A673 (cell line): ENCODE measurements around the gene IGF1. TPM values are rescaled to one million over a fixed set of nuclear protein-coding genes. Genes with fewer than 3 reads are reported as not detected.

Experiments
- BruUV-seq: library from RNA; stranded (reverse); fragments of 400-500 nt; replicated peaks from 2 replicates; lab custom pipeline; 2021; lab: Mats Ljungman, UMichigan
- CTCF ChIA-PET: fragments of 300-600 bp; sonication (Branson Sonifier 250); formaldehyde crosslinking; loops from one replicate; lab custom pipeline; 2022; ENCODE audit warnings: antibody characterized with exemption; lab: Charles Lee
- POLR2A ChIA-PET: fragments of 300-600 bp; sonication (Branson Sonifier 250); formaldehyde crosslinking; loops from one replicate; lab custom pipeline; 2022; ENCODE audit warnings: antibody characterized with exemption; ENCODE audit not compliant: low non-redundant PET; lab: Charles Lee
- DNase-seq: peaks from one replicate; pipeline ENCODE4 v3.0.0-alpha.2; 2015; ENCODE audit warnings: low spot score
- H3K27ac ChIP-seq: fragments of 200-600 bp; sonication (generic); 2 replicates; pipeline ENCODE4 v1.5.1; 2016; ENCODE audit warnings: mixed run types, low read depth, mild to moderate bottlenecking, mixed read lengths, antibody characterized with exemption, low read length; ENCODE audit not compliant: poor library complexity, severe bottlenecking
- H3K27me3 ChIP-seq: fragments of 200-600 bp; sonication (generic); replicated peaks from 2 replicates; pipeline ENCODE4 v1.6.1; 2017; ENCODE audit warnings: mixed run types, low read depth, mild to moderate bottlenecking, mixed read lengths, antibody characterized with exemption, low read length; ENCODE audit not compliant: insufficient read depth, poor library complexity
- H3K36me3 ChIP-seq: fragments of 200-600 bp; sonication (generic); 2 replicates; pipeline ENCODE4 v1.6.1; 2016; ENCODE audit warnings: mixed run types, mild to moderate bottlenecking, mixed read lengths, antibody characterized with exemption, low read length; ENCODE audit not compliant: insufficient read depth, poor library complexity, severe bottlenecking
- H3K4me1 ChIP-seq: fragments of 200-600 bp; sonication (generic); 2 replicates; pipeline ENCODE4 v1.6.1; 2017; ENCODE audit warnings: mixed run types, mild to moderate bottlenecking, mixed read lengths, antibody characterized with exemption, low read length; ENCODE audit not compliant: insufficient read depth, poor library complexity, severe bottlenecking
- H3K4me3 ChIP-seq: fragments of 200-600 bp; sonication (generic); 2 replicates; pipeline ENCODE4 v1.5.1; 2016; ENCODE audit warnings: low read depth, mixed run types, mild to moderate bottlenecking, mixed read lengths, low read length; ENCODE audit not compliant: poor library complexity, severe bottlenecking
- H3K9me3 ChIP-seq: fragments of 200-600 bp; sonication (generic); 2 replicates; pipeline ENCODE4 v1.6.1; 2016; ENCODE audit warnings: mixed run types, low read depth, mild to moderate bottlenecking, mixed read lengths, antibody characterized with exemption, low read length; ENCODE audit not compliant: poor library complexity, severe bottlenecking
- EZH2 ChIP-seq: fragments of 200-600 bp; sonication (generic); IDR thresholded peaks from 2 replicates; pipeline ENCODE4 v1.6.1; 2017; ENCODE audit warnings: borderline replicate concordance, low read depth, mild to moderate bottlenecking, mixed read lengths, antibody characterized with exemption, low read length; ENCODE audit not compliant: poor library complexity, severe bottlenecking
- intact Hi-C: fragments of 100-400 bp; cut with micrococcal nuclease; formaldehyde crosslinking; loops from one replicate; pipeline ENCODE4 v1.10.0; 2022; ENCODE audit not compliant: unreplicated experiment
- total RNA-seq: library from RNA; stranded (reverse); gene quantifications from 2 replicates; pipeline ENCODE4 v1.2.3, GENCODE V29; 2021
- TF ChIP-seq, protein P1 (sequence below): fragments of 300-800, 200-600 bp; sonication (generic); conservative IDR thresholded peaks from 2 replicates; pipeline ENCODE4 v1.5.1; 2017; ENCODE audit warnings: low read depth, mild to moderate bottlenecking, antibody characterized with exemption, low read length, moderate library complexity, mixed read lengths

Gene IGF1
- total RNA-seq, 1 experiment from 2014 or later, result 16.4 TPM

DNA sequence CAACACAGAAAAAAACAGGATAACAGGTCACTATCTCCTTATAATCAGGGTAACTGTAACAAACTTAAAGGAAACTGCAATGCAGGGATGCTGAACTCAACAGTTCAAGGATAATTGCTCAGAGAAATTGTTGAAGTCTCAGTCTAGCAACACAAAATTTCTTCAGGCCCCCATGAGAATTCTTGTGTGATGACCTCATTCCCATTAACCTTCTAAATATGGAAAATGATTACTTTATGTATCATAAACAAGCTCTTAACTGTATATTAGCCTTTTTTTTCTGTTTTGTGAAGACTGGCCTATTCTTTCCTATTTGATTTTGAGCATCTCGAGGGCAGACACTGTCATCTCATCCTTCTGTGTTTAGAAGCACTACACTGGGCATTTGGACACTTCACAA lies 47.1 kb downstream of the IGF1 start:
- H3K36me3 ChIP-seq, result no peaks in the 10 kb centered on the region
- H3K9me3 ChIP-seq, result no peaks in the 10 kb centered on the region
- H3K27me3 ChIP-seq, result no peaks in the 10 kb centered on the region
- no peak for TF ChIP-seq EZH2
- TF ChIP-seq, protein P1, sequence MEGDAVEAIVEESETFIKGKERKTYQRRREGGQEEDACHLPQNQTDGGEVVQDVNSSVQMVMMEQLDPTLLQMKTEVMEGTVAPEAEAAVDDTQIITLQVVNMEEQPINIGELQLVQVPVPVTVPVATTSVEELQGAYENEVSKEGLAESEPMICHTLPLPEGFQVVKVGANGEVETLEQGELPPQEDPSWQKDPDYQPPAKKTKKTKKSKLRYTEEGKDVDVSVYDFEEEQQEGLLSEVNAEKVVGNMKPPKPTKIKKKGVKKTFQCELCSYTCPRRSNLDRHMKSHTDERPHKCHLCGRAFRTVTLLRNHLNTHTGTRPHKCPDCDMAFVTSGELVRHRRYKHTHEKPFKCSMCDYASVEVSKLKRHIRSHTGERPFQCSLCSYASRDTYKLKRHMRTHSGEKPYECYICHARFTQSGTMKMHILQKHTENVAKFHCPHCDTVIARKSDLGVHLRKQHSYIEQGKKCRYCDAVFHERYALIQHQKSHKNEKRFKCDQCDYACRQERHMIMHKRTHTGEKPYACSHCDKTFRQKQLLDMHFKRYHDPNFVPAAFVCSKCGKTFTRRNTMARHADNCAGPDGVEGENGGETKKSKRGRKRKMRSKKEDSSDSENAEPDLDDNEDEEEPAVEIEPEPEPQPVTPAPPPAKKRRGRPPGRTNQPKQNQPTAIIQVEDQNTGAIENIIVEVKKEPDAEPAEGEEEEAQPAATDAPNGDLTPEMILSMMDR, result no peak
- no peak overlapping the region for H3K4me3 ChIP-seq
- no peak for DNase-seq
- ChIA-PET CTCF (no interaction called here), POLR2A (no interaction called here)
- H3K4me1 ChIP-seq, result no peaks in the 10 kb centered on the region
- intact Hi-C loops, result no loop called here
- no peak overlapping the region for H3K27ac ChIP-seq
- BruUV-seq, result no TSS peak

DNA sequence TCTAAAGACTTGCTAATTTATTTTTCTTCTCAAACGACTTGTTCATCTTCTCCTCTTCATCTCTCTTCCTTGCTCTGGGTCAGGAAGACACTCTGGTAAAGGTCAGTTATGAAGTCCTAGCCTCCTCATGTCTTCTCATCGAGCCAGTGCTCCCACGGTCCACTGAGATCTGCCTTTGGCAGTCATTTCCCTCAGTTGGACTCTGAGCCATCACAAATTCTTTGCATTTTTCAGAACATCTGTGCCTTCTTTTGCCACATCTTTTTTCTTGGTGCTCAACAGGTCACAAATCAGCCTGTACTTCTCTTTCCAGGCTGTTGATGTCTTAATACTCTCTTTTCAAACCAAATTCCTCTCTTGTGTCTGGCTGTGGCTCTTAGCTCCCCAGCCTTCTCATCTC lies 49.7 kb downstream of the IGF1 start:
- intact Hi-C loops, result no loop called here
- Histone ChIP-seq H3K4me3 (no peak overlapping the region), H3K27me3 (no peaks in the 10 kb centered on the region), H3K36me3 (no peaks in the 10 kb centered on the region), H3K9me3 (no peaks in the 10 kb centered on the region), H3K4me1 (peaks cover 7% of the 10 kb centered on the region), H3K27ac (no peak overlapping the region)
- CTCF ChIA-PET, result no interaction called here
- no peak for TF ChIP-seq EZH2
- TF ChIP-seq, protein P1, result no peak
- BruUV-seq, result no TSS peak
- DNase-seq, result no peak
- POLR2A ChIA-PET, result no interaction called here

DNA sequence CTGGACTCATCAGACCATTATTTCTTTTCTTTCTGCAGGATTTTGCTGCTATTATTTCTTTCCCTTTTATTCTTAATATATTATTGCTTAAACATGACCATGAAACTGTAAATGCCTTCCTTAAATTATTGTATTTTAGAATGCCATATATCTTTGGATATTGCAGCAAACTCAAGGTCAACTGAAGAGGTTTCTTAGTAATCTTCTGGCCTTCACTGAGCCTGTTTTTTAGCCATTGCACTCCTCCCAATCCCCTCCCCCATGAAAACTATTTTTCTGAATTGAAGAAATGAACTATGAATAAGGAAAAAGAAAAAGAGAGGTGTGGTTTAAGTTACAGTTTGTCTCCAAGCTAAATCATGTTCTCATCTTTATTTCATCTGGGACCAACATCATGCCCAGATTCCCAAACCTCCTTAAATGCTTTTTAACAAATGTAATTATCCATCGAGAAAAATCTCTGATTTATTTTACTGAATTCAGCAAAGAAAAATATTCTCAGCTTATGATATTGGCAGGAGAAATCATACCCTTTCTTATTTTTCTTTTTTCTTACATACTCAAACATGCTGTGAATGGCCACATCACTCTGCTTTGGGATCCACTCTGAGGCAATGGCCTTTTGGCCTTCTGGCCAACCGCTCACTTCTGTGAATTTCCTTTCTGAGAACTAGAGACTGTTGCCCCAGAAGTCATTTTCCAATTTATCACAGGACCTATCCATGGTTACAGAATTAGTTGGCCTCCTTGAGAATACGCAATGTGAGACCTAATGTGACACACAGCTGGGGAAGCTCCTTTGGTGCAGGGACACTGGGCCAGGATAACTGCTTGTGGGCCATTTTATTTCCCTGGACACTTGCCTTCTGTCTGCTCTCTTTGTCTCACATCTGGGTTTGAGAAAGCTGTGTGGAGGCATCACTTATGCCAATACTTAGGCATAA lies 50.9 kb downstream of the IGF1 start:
- Histone ChIP-seq H3K9me3 (no peaks in the 10 kb centered on the region), H3K4me1 (peaks cover 7% of the 10 kb centered on the region), H3K36me3 (no peaks in the 10 kb centered on the region), H3K27me3 (no peaks in the 10 kb centered on the region), H3K4me3 (no peak overlapping the region), H3K27ac (no peak overlapping the region)
- no peak for DNase-seq
- CTCF ChIA-PET, result no interaction called here
- no TSS peak for BruUV-seq
- POLR2A ChIA-PET, result no interaction called here
- TF ChIP-seq, protein P1, result no peak
- TF ChIP-seq EZH2, result no peak
- intact Hi-C loops, result no loop called here
